ENCODE results near the gene OPN3. TPM values are rescaled to one million over a fixed set of nuclear protein-coding genes. Genes with fewer than 3 reads are reported as not detected.
A peak's percentile ranks its signal among the peaks of the same experiment; 100 is the strongest.

The OPN3 gene
- total RNA-seq, 1 donor from 2014 or later: 36.5 TPM

DNA sequence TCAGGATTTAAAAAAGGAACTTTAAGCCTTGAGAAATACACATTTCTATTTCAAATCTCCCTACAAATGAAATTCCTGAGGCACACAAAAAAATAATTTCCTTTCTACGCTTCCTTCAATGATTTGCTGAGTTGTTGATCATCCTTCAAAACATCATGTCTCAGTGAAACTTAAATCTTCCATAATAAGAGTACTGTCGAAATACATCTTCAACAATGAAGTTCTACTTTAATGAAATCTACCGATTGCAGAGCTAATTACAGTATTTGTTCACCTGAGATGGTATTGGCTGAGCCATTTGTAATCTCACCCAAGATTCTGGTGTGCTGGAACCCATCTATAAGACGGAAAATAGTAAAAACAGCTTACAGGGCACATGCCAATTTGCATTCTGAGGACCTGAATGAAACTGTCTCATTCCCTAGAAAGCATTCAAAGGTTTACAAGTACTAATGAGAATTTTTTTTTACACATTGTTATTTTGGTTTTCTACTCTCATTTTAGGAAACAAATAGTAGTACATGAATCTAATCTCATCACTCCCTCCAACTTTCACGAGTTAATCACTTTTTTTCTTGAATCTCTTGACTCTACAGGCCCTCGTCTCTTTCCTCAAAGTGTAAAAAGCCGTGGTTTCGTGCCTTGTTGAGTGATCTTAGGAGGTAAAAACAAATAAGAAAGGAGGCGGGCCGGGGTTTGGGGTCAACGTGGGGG lies 1.1 kb downstream of the OPN3 start:
- intact Hi-C loops (cut with DNase I): no loop called here
- no peak for ATAC-seq
- no peak for TF ChIP-seq CTCF (IDR thresholded peaks at IDR 0.05)
- peak overlapping the region; percentile 82 for H3K4me3 ChIP-seq
- peaks cover 27% of the 10 kb centered on the region for H3K4me1 ChIP-seq
- no peaks in the 10 kb centered on the region for H3K9me3 ChIP-seq
- H3K27me3 ChIP-seq (ENCODE audit: low read depth): no peaks in the 10 kb centered on the region
- H3K27ac ChIP-seq: peak overlapping the region; percentile 86
- DNase-seq: no peak
- peaks cover 6% of the 10 kb centered on the region for H3K36me3 ChIP-seq

DNA sequence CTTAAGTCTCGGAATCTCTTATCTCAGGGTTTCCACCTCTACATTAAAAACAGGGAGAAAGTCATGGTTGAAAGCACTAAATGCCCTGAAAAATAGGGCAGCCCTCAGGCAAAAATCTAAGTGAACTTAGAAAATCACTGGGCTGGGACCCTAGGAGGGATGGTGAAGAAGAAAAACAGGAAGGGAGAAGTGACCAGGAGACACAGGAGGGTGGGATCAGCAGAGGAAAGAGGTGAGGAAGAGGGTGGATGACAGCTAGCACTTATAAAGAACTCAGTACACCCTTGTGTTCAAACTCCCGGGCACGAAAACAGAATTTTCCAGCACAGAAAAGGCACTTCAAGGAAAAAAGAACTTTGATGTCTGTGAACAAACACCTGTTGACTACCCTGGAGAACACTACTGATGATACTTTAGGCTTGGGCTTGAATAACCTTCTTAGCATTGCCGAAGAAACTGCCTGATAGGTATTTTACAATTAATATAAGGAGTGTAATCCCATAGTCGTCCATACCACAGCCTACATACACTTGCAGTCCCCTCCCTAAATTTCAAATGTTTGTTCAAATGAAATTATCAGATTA lies 2.0 kb downstream of the OPN3 start:
- Histone ChIP-seq H3K4me3 (peak overlapping the region; percentile 82), H3K27me3 (ENCODE audit: low read depth) (no peaks in the 10 kb centered on the region), H3K4me1 (peaks cover 27% of the 10 kb centered on the region), H3K36me3 (peaks cover 6% of the 10 kb centered on the region), H3K27ac (no peak overlapping the region), H3K9me3 (no peaks in the 10 kb centered on the region)
- ATAC-seq: no peak
- no peak for DNase-seq
- no peak for TF ChIP-seq CTCF (IDR thresholded peaks at IDR 0.05)
- intact Hi-C loops (cut with DNase I): no loop called here

DNA sequence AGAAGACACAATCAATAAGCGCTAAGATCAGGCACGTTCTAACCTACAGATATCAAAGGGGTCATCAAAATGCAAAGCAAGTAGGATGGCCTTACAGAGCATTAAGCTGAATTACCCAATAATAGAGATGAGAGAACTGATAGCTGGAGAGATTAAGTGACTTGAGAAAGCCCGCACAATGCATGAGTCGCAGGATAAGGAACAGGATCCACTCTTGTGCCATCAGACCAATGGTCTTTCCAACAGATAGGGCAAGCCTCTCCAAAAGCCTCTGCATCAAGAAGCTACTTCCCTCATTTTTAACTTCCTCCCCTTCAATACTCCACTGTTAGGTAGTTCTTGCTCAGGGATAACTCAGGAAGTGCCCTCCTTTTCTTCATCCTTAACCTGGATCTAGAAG lies 2.6 kb downstream of the OPN3 start:
- Histone ChIP-seq H3K9me3 (no peaks in the 10 kb centered on the region), H3K4me1 (peaks cover 27% of the 10 kb centered on the region), H3K36me3 (peaks cover 6% of the 10 kb centered on the region), H3K27ac (no peak overlapping the region), H3K4me3 (peak overlapping the region; percentile 82), H3K27me3 (ENCODE audit: low read depth) (no peaks in the 10 kb centered on the region)
- intact Hi-C loops (cut with DNase I): no loop called here
- TF ChIP-seq CTCF (IDR thresholded peaks at IDR 0.05): no peak
- no peak for ATAC-seq
- no peak for DNase-seq

DNA sequence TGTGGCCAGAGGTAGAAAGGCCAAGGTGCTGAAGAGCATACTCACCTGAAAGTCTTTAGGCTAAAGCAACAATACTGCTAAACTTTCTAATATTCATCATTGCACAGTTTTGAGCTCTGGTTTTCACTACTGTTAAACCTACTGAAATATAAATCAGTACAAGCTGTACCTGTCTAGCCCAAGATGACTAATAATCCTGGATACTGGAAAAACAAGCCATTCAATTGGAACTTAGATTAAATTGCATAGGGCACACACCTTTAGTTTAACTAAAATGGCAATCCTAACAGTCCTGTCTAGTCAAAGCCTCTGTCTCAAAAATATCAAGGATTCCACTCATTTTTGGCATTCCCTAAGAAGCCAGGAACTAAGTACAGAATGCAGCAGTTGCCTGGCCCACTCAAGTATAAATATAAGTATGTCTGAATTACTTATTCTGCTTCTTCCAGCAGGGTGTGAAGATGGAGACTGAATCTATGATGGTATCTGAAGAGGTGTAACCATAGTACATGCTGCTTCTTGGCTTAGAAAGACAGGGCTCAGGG lies 3.1 kb downstream of the OPN3 start:
- H3K27me3 ChIP-seq (ENCODE audit: low read depth): no peaks in the 10 kb centered on the region
- TF ChIP-seq CTCF (IDR thresholded peaks at IDR 0.05): no peak
- no peak overlapping the region for H3K27ac ChIP-seq
- no peaks in the 10 kb centered on the region for H3K9me3 ChIP-seq
- no peak overlapping the region for H3K4me3 ChIP-seq
- H3K4me1 ChIP-seq: peaks cover 27% of the 10 kb centered on the region
- H3K36me3 ChIP-seq: peaks cover 6% of the 10 kb centered on the region
- intact Hi-C loops (cut with DNase I): no loop called here
- ATAC-seq (no peak), DNase-seq (no peak)

DNA sequence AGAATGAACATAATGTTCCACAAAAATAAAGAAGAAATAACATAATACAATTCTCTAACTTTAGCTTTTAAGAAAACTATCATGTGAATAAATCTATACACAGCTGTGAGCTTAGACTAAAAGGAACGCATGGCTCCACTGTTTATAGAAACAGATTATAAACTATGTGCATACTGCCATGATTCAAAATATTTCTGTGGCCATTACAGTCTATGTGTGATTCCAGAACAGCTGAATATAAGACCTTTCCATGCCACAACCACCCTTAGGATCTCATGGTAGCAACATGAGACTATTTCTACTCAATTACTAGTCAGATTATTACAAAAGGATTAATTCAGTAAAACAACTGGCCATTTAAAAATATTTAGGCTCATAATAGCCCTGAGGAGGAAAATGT lies 3.9 kb downstream of the OPN3 start:
- Histone ChIP-seq H3K36me3 (peaks cover 6% of the 10 kb centered on the region), H3K4me1 (peaks cover 27% of the 10 kb centered on the region), H3K9me3 (no peaks in the 10 kb centered on the region), H3K4me3 (no peak overlapping the region), H3K27me3 (ENCODE audit: low read depth) (no peaks in the 10 kb centered on the region), H3K27ac (no peak overlapping the region)
- no peak for DNase-seq
- intact Hi-C loops (cut with DNase I): no loop called here
- no peak for TF ChIP-seq CTCF (IDR thresholded peaks at IDR 0.05)
- no peak for ATAC-seq
